ENCODE results near the gene GLUD2. TPM values are rescaled to one million over a fixed set of nuclear protein-coding genes. Genes with fewer than 3 reads are reported as not detected.

The GLUD2 gene
- total and polyA plus RNA-seq, 10 of the 15 experiments (the other 5 are each of a cell fraction or from before 2014, with no cell fraction given): 0.05 to 1.5 (median 0.10) TPM; not detected in 1

GRCh38 chrX:121028419-121028818, 19.0 kb upstream of the GLUD2 start:
- intact Hi-C loops (cut with micrococcal nuclease; ENCODE audit: unreplicated experiment): no loop called here
- ChIA-PET POLR2A (no interaction called here), RAD21 (ENCODE audit: unreplicated experiment) (no interaction called here), CTCF (no interaction called here), SMC1A (ENCODE audit: uncharacterized antibody, unreplicated experiment) (interaction anchor here (1.3 kb wide), 1 partner anchor 19 kb away, joined by 4 read pairs; no protein-coding TSS in a partner anchor)
- Histone ChIP-seq H3K27me3 (replicated peaks in 1 of 2; ENCODE audit: control insufficient read depth in 2 of 2, insufficient read depth in 2 of 2, low read length in 1 of 2) (no peaks in the 10 kb centered on the region), H3K9ac (ENCODE audit: control insufficient read depth, insufficient read depth, low read length) (no peak overlapping the region), H3K4me1 (ENCODE audit: control insufficient read depth, insufficient read depth, low read length) (no peaks in the 10 kb centered on the region), H2AFZ (ENCODE audit: control insufficient read depth, low read depth, low read length) (no peak overlapping the region), H3K79me2 (ENCODE audit: control insufficient read depth, insufficient read depth, low read length) (no peaks in the 10 kb centered on the region), H3K9me3 (replicated peaks; ENCODE audit: control insufficient read depth, insufficient read depth, low read length) (no peaks in the 10 kb centered on the region), H3K4me3 (no peak overlapping the region), H3K36me3 (ENCODE audit: control insufficient read depth in 2 of 2, insufficient read depth in 2 of 2, low read length in 1 of 2) (no peaks in the 10 kb centered on the region), H3K4me2 (ENCODE audit: control insufficient read depth, insufficient read depth) (no peak overlapping the region), H4K20me1 (ENCODE audit: control insufficient read depth, insufficient read depth) (no peaks in the 10 kb centered on the region), H3K27ac (ENCODE audit: control insufficient read depth, insufficient read depth) (no peak overlapping the region)
- ATAC-seq: no peak
- in situ Hi-C loops (cut with MboI): no loop called here
- BruUV-seq (replicated peaks): no TSS peak
- no peak for FAIRE-seq
- DNase-seq (ENCODE audit: low read depth, low spot score): no peak
- 0% methylated on average over 1 of the region's 1 CpG for WGBS (ENCODE audit: insufficient coverage, insufficient replicate concordance, low lambda C conversion rate, missing lambda C conversion rate)
- TF ChIP-seq NFYA (IDR thresholded peaks at IDR 0.05; ENCODE audit: borderline replicate concordance, low read depth, low read length) (no peak), ELK1 (IDR thresholded peaks at IDR 0.05; ENCODE audit: low read depth, low read length) (no peak), LARP7 (IDR thresholded peaks at IDR 0.05) (no peak)

GRCh38 chrX:121030083-121030482, 17.3 kb upstream of the GLUD2 start:
- in situ Hi-C loops (cut with MboI): no loop called here
- Histone ChIP-seq H3K27ac (ENCODE audit: control insufficient read depth, insufficient read depth) (no peak overlapping the region), H3K36me3 (ENCODE audit: control insufficient read depth in 2 of 2, insufficient read depth in 2 of 2, low read length in 1 of 2) (no peaks in the 10 kb centered on the region), H4K20me1 (ENCODE audit: control insufficient read depth, insufficient read depth) (no peaks in the 10 kb centered on the region), H3K4me3 (no peak overlapping the region), H3K27me3 (replicated peaks in 1 of 2; ENCODE audit: control insufficient read depth in 2 of 2, insufficient read depth in 2 of 2, low read length in 1 of 2) (no peaks in the 10 kb centered on the region), H3K79me2 (ENCODE audit: control insufficient read depth, insufficient read depth, low read length) (no peaks in the 10 kb centered on the region), H3K4me2 (ENCODE audit: control insufficient read depth, insufficient read depth) (no peak overlapping the region), H3K9me3 (replicated peaks; ENCODE audit: control insufficient read depth, insufficient read depth, low read length) (no peaks in the 10 kb centered on the region), H2AFZ (ENCODE audit: control insufficient read depth, low read depth, low read length) (no peak overlapping the region), H3K9ac (ENCODE audit: control insufficient read depth, insufficient read depth, low read length) (no peak overlapping the region), H3K4me1 (ENCODE audit: control insufficient read depth, insufficient read depth, low read length) (no peaks in the 10 kb centered on the region)
- ATAC-seq: no peak
- ChIA-PET SMC1A (ENCODE audit: uncharacterized antibody, unreplicated experiment) (no interaction called here), POLR2A (no interaction called here), CTCF (no interaction called here), RAD21 (ENCODE audit: unreplicated experiment) (no interaction called here)
- intact Hi-C loops (cut with micrococcal nuclease; ENCODE audit: unreplicated experiment): no loop called here
- no peak for DNase-seq (ENCODE audit: low read depth, low spot score)
- no TSS peak for BruUV-seq (replicated peaks)
- WGBS (ENCODE audit: insufficient coverage, insufficient replicate concordance, low lambda C conversion rate, missing lambda C conversion rate): 46% methylated on average over 4 of the region's 4 CpGs
- FAIRE-seq: no peak
- no peak for TF ChIP-seq FOXM1 (IDR thresholded peaks at IDR 0.05; ENCODE audit: low read depth, low read length)
- TF ChIP-seq BCL11A (IDR thresholded peaks at IDR 0.05; ENCODE audit: low read depth, low read length): no peak
- TF ChIP-seq YBX1 (IDR thresholded peaks at IDR 0.05): no peak
- TF ChIP-seq ZNF622 (IDR thresholded peaks at IDR 0.05): no peak
- no peak for TF ChIP-seq MAX (IDR thresholded peaks at IDR 0.05; ENCODE audit: low read depth, low read length)
- no peak for TF ChIP-seq TARDBP (IDR thresholded peaks at IDR 0.05; ENCODE audit: borderline replicate concordance)
- TF ChIP-seq ZNF592 (IDR thresholded peaks at IDR 0.05): no peak
- TF ChIP-seq TCF3 (IDR thresholded peaks at IDR 0.05; ENCODE audit: borderline replicate concordance, insufficient read depth, low read depth, low read length): no peak
- no peak for TF ChIP-seq E2F4 (IDR thresholded peaks at IDR 0.05; ENCODE audit: low read depth, low read length)
- TF ChIP-seq RAD51 (IDR thresholded peaks at IDR 0.05): no peak
- TF ChIP-seq POLR2A (IDR thresholded peaks at IDR 0.05; ENCODE audit: low read depth, low read length): no peak
